Mesendoderm (in vitro differentiated cells): ENCODE measurements around the gene RAD23B.

Experiments
- DNase-seq: peaks from one replicate; pipeline ENCODE4 v3.0.0; 2013
- H2AK5ac ChIP-seq: 2 replicates; pipeline ENCODE4 v1.6.1; 2013; ENCODE audit warnings: low read length, inconsistent platforms
- H2BK120ac ChIP-seq: 2 replicates; pipeline ENCODE4 v1.6.1; 2013; ENCODE audit warnings: low read depth, mild to moderate bottlenecking, low read length, moderate library complexity, mixed read lengths
- H2BK15ac ChIP-seq: replicated peaks from 2 replicates; pipeline ENCODE4 v1.6.1; 2013; ENCODE audit warnings: low read depth, mild to moderate bottlenecking, moderate library complexity
- H2BK5ac ChIP-seq: 2 replicates; pipeline ENCODE4 v1.6.1; 2013; ENCODE audit warnings: low read length, inconsistent platforms
- H3K18ac ChIP-seq: 2 replicates; pipeline ENCODE4 v1.6.1; 2013; ENCODE audit warnings: mild to moderate bottlenecking, low read length, mixed read lengths
- H3K23ac ChIP-seq: one replicate; pipeline ENCODE4 v1.6.1; 2013; ENCODE audit warnings: low read length
- H3K27ac ChIP-seq: 2 replicates; pipeline ENCODE4 v1.5.1; 2013; ENCODE audit warnings: low read depth, mild to moderate bottlenecking, inconsistent platforms, low read length, moderate library complexity
- H3K27me3 ChIP-seq: 2 replicates; pipeline ENCODE4 v1.6.1; 2013; ENCODE audit warnings: low read length, control low read depth, mild to moderate bottlenecking, inconsistent platforms; ENCODE audit not compliant: insufficient read depth, poor library complexity
- H3K36me3 ChIP-seq: 2 replicates; pipeline ENCODE4 v1.6.1; 2013; ENCODE audit warnings: low read length, inconsistent platforms; ENCODE audit not compliant: control insufficient read depth, insufficient read depth
- H3K4ac ChIP-seq: one replicate; pipeline ENCODE4 v1.6.1; 2013; ENCODE audit warnings: low read depth, mild to moderate bottlenecking, low read length, moderate library complexity
- H3K4me1 ChIP-seq: 2 replicates; pipeline ENCODE4 v1.6.1; 2013; ENCODE audit warnings: low read depth, low read length, inconsistent platforms; ENCODE audit not compliant: control insufficient read depth
- H3K4me2 ChIP-seq: 2 replicates; pipeline ENCODE4 v1.6.1; 2013; ENCODE audit warnings: low read length
- H3K4me3 ChIP-seq: 2 replicates; pipeline ENCODE4 v1.5.1; 2013; ENCODE audit warnings: mild to moderate bottlenecking, low read length
- H3K56ac ChIP-seq: one replicate; pipeline ENCODE4 v1.6.1; 2013; ENCODE audit warnings: low read length
- H3K79me1 ChIP-seq: 2 replicates; pipeline ENCODE4 v1.6.1; 2013; ENCODE audit warnings: low read length, inconsistent platforms
- H3K79me2 ChIP-seq: 2 replicates; pipeline ENCODE4 v1.6.1; 2013; ENCODE audit warnings: mild to moderate bottlenecking, low read length; ENCODE audit not compliant: control insufficient read depth, insufficient read depth
- H3K9ac ChIP-seq: 2 replicates; pipeline ENCODE4 v1.6.1; 2013; ENCODE audit warnings: low read length, inconsistent platforms
- H4K5ac ChIP-seq: one replicate; pipeline ENCODE4 v1.6.1; 2013; ENCODE audit warnings: low read length
- H4K8ac ChIP-seq: one replicate; pipeline ENCODE4 v1.6.1; 2013; ENCODE audit warnings: low read depth, mild to moderate bottlenecking, control low read depth, low read length, moderate library complexity
- WGBS: extraction: QIAGEN DNeasy Blood & Tissue Kit; methylation state at CpG from one replicate; pipeline ENCODE4 v1.1.7; 2013; ENCODE audit warnings: low lambda C conversion rate, missing lambda C conversion rate; ENCODE audit not compliant: insufficient coverage; ENCODE audit errors: extremely low coverage; 5-methylcytosine and 5-hydroxymethylcytosine counted together

RAD23B gene

GRCh38 chr9:107261106-107261505, 22.0 kb upstream of the RAD23B start:
- no peaks in the 10 kb centered on the region for H3K79me2 ChIP-seq
- H3K4me2 ChIP-seq, result no peak overlapping the region
- no peak overlapping the region for H2BK5ac ChIP-seq
- no peaks in the 10 kb centered on the region for H3K36me3 ChIP-seq
- DNase-seq, result no peak
- no peak overlapping the region for H3K56ac ChIP-seq
- H4K8ac ChIP-seq, result no peak overlapping the region
- no peaks in the 10 kb centered on the region for H3K79me1 ChIP-seq
- H3K18ac ChIP-seq, result no peak overlapping the region
- no peaks in the 10 kb centered on the region for H3K4me1 ChIP-seq
- H3K23ac ChIP-seq, result no peak overlapping the region
- H4K5ac ChIP-seq, result no peak overlapping the region
- no peaks in the 10 kb centered on the region for H3K27me3 ChIP-seq
- no peak overlapping the region for H3K9ac ChIP-seq
- no peak overlapping the region for H3K27ac ChIP-seq
- H2BK15ac ChIP-seq, result no peak overlapping the region
- WGBS, result no CpG with 5 or more reads among the region's 5 CpGs
- H2BK120ac ChIP-seq, result no peak overlapping the region
- H2AK5ac ChIP-seq, result no peak overlapping the region
- H3K4me3 ChIP-seq, result no peak overlapping the region
- H3K4ac ChIP-seq, result no peak overlapping the region

DNA sequence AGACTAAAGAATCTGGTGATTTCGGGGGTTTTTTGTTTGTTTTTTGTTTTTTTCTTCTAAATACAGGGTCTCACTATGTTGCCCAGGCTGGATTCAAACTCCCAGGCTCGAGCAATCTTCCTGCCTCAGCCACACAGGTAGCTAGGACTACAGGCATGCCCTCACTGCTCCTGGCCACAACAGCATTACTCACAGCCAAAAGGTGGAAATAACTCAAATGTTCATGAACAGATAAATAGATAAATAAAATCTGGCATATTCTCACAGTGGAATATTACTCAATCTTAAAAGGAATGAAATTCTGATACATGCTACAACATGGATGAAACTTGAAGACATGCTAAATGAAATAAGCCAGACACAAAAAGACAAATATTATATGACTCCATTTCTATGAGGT, 19.8 kb upstream of the RAD23B start:
- Histone ChIP-seq H3K9ac (no peak overlapping the region), H2BK5ac (no peak overlapping the region), H3K23ac (no peak overlapping the region), H2BK15ac (no peak overlapping the region), H3K4ac (no peak overlapping the region), H3K27ac (no peak overlapping the region), H3K4me1 (no peaks in the 10 kb centered on the region), H3K36me3 (no peaks in the 10 kb centered on the region), H3K18ac (no peak overlapping the region), H2AK5ac (no peak overlapping the region), H2BK120ac (no peak overlapping the region), H4K5ac (no peak overlapping the region), H3K4me3 (no peak overlapping the region), H3K27me3 (no peaks in the 10 kb centered on the region), H4K8ac (no peak overlapping the region), H3K79me2 (no peaks in the 10 kb centered on the region), H3K56ac (no peak overlapping the region), H3K4me2 (no peak overlapping the region), H3K79me1 (no peaks in the 10 kb centered on the region)
- WGBS, result no CpG with 5 or more reads among the region's 2 CpGs
- DNase-seq, result no peak

DNA sequence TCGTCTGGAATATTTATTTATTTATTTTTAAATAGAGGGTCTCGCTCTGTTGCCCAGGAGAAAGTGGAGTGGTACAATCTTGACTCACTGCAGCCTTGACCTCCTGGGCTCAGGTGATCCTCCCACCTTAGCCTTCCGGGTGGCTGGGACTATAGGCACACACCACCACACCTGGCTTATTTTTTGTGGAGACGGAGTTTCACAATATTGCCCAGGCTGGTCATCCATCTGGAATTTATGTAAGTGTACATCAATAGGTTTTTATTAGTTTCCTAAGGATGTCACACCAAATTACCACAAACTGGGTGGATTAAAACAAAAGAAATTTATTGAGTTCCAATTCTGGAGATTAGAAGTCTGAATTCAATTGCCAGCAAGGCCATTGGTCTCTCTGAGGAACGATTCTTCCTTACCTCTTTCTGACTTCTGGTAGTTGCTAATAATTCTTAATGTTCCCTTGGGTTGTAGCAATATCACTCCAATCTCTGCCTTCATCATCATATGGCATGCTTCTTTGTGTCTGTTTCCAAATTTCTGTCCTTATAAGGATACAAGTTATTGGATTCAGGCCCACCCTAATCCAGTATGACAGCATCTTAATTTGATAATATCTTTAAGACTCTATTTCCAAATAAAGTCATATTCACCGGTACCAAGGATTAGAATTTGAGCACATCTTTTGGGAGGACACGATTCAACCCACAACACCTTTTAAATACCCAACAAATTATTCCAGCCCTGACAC, 16.3 kb upstream of the RAD23B start:
- no peak overlapping the region for H4K5ac ChIP-seq
- no peak overlapping the region for H3K4me2 ChIP-seq
- no peaks in the 10 kb centered on the region for H3K4me1 ChIP-seq
- no peak overlapping the region for H2AK5ac ChIP-seq
- no CpG with 5 or more reads among the region's 7 CpGs for WGBS
- no peak overlapping the region for H2BK15ac ChIP-seq
- no peak overlapping the region for H4K8ac ChIP-seq
- no peak overlapping the region for H3K4ac ChIP-seq
- H2BK5ac ChIP-seq, result no peak overlapping the region
- no peak overlapping the region for H3K9ac ChIP-seq
- no peak overlapping the region for H3K23ac ChIP-seq
- H3K79me2 ChIP-seq, result no peaks in the 10 kb centered on the region
- no peak overlapping the region for H3K18ac ChIP-seq
- no peaks in the 10 kb centered on the region for H3K36me3 ChIP-seq
- H3K56ac ChIP-seq, result no peak overlapping the region
- H2BK120ac ChIP-seq, result no peak overlapping the region
- no peak overlapping the region for H3K27ac ChIP-seq
- no peak overlapping the region for H3K4me3 ChIP-seq
- H3K27me3 ChIP-seq, result no peaks in the 10 kb centered on the region
- DNase-seq, result no peak
- H3K79me1 ChIP-seq, result no peaks in the 10 kb centered on the region

- Histone ChIP-seq H2BK120ac (no peak overlapping the region), H3K56ac (no peak overlapping the region), H3K27me3 (no peaks in the 10 kb centered on the region), H2BK5ac (no peak overlapping the region), H3K23ac (no peak overlapping the region), H3K4me1 (no peaks in the 10 kb centered on the region), H4K8ac (no peak overlapping the region), H2AK5ac (no peak overlapping the region), H3K4ac (no peak overlapping the region), H3K4me3 (no peak overlapping the region), H3K79me1 (no peaks in the 10 kb centered on the region), H3K27ac (no peak overlapping the region), H3K36me3 (no peaks in the 10 kb centered on the region), H3K9ac (no peak overlapping the region), H3K79me2 (no peaks in the 10 kb centered on the region), H4K5ac (no peak overlapping the region), H2BK15ac (no peak overlapping the region), H3K18ac (no peak overlapping the region), H3K4me2 (no peak overlapping the region)
- DNase-seq, result no peak
- no CpG with 5 or more reads among the region's 2 CpGs for WGBS
These were observed 14.5 kb upstream of the RAD23B start for GRCh38 chr9:107268560-107268959.

GRCh38 chr9:107269254-107269653, 13.8 kb upstream of the RAD23B start:
- H3K9ac ChIP-seq, result no peak overlapping the region
- H3K4me2 ChIP-seq, result no peak overlapping the region
- no CpG with 5 or more reads among the region's 2 CpGs for WGBS
- H2BK5ac ChIP-seq, result no peak overlapping the region
- H2BK120ac ChIP-seq, result no peak overlapping the region
- no peak overlapping the region for H2BK15ac ChIP-seq
- no peak overlapping the region for H3K27ac ChIP-seq
- no peak overlapping the region for H4K8ac ChIP-seq
- no peaks in the 10 kb centered on the region for H3K79me2 ChIP-seq
- H3K18ac ChIP-seq, result no peak overlapping the region
- H3K23ac ChIP-seq, result no peak overlapping the region
- no peaks in the 10 kb centered on the region for H3K27me3 ChIP-seq
- no peak overlapping the region for H2AK5ac ChIP-seq
- H3K4me3 ChIP-seq, result no peak overlapping the region
- no peak overlapping the region for H3K4ac ChIP-seq
- DNase-seq, result no peak
- no peak overlapping the region for H4K5ac ChIP-seq
- H3K36me3 ChIP-seq, result no peaks in the 10 kb centered on the region
- no peaks in the 10 kb centered on the region for H3K79me1 ChIP-seq
- H3K4me1 ChIP-seq, result no peaks in the 10 kb centered on the region
- no peak overlapping the region for H3K56ac ChIP-seq

DNA sequence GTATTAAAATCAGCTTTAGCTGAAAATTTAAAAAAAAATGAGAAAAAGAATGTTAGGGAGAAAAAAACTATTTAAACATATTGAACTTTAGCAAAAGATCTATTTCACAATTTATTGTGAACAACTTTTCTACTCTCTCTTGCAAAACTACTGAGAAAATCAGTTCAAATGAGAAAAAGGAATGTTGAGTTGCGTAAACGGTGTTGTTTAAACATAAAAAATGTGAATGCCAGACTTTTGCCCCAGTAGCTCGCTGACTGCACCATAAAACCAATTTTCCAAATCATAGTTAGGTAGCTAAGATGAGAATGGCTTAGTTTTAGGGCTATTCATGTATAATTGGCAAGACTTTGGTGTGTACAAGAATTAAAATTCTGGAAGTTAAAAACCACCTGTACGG, 13.4 kb upstream of the RAD23B start:
- Histone ChIP-seq H3K27ac (no peak overlapping the region), H2BK15ac (no peak overlapping the region), H3K79me1 (no peaks in the 10 kb centered on the region)

More for the DNA sequence above, 13.4 kb upstream of the RAD23B start:
- Histone ChIP-seq H3K36me3 (no peaks in the 10 kb centered on the region), H3K9ac (no peak overlapping the region), H3K4me3 (no peak overlapping the region), H4K5ac (no peak overlapping the region), H3K79me2 (no peaks in the 10 kb centered on the region), H4K8ac (no peak overlapping the region), H2AK5ac (no peak overlapping the region), H3K18ac (no peak overlapping the region), H3K56ac (no peak overlapping the region), H3K23ac (no peak overlapping the region), H2BK120ac (no peak overlapping the region), H2BK5ac (no peak overlapping the region), H3K4ac (no peak overlapping the region), H3K27me3 (no peaks in the 10 kb centered on the region), H3K4me2 (no peak overlapping the region), H3K4me1 (no peaks in the 10 kb centered on the region)
- WGBS, result no CpG with 5 or more reads among the region's 4 CpGs
- no peak for DNase-seq
